Fibroblast of villous mesenchyme (primary cell): Measurements from ENCODE around the gene MYH7. TPM values are rescaled to one million over a fixed set of nuclear protein-coding genes. Genes with fewer than 3 reads are reported as not detected.

Source experiments
- DNase-seq: peaks from one replicate; pipeline ENCODE4 v3.0.0-alpha.2; 2010; ENCODE audit warnings: low read depth
- H3K4me3 ChIP-seq: 2 replicates; pipeline ENCODE4 v1.5.1; 2011; ENCODE audit warnings: low read depth, mild to moderate bottlenecking, low read length
- CTCF ChIP-seq: IDR thresholded peaks from 2 replicates; pipeline ENCODE4 v1.5.1; 2012; ENCODE audit warnings: low read depth, mild to moderate bottlenecking, low read length; ENCODE audit not compliant: insufficient read depth
- total RNA-seq: library from RNA; depleted of rRNA; stranded (reverse); fragments of >200 nt; gene quantifications from 2 replicates; pipeline ENCODE4 v1.2.3, GENCODE V29; 2012

The MYH7 gene
- total RNA-seq, 1 donor: not detected

DNA sequence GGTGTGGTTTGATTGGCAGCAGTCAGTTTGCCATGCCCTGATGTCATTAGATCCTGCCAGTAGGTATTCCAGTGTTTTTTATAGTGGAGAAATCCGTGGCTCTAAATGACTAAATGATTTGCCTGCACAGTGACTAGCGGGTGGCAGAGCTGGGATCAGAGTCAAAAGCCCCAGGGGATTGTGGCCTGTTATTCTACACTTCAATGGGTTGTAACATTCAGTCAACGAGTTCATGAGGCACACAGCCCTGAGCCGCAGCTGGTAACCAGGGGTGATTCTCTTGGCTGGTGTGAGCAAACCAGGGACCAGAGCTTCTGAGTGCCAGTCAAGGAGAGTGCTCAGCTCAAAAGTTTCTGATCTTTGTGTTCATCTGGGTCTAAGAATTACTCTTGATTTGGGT lies 29.2 kb downstream of the MYH7 start:
- H3K4me3 ChIP-seq: no peak overlapping the region
- TF ChIP-seq CTCF: no peak
- no peak for DNase-seq

DNA sequence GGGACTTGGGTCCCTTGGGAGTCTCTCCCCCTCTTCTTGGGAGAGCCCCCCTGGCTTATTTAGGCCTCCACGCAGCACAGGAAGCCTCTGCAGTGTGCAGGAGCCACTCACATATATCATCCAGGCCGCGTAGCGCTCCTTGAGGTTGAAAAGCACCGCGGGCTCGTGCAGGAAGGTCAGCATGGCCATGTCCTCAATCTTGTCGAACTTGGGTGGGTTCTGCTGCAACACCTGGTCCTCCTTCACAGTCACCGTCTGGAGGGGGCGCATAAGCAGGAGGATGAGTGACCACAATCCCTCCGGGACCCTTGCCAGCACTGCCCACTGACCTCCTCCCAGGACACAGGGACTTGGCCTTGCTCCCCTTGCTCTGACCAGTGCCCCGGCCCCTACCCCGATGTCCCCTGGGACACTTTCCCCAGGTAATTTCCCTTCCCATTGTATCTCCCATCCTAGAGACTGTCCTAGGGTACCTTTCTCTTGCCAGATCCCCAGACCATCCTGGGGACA lies 29.9 kb downstream of the MYH7 start:
- DNase-seq: no peak
- no peak for TF ChIP-seq CTCF

GRCh38 chr14:23405096-23405495 lies 30.4 kb downstream of the MYH7 start:
- H3K4me3 ChIP-seq: no peak overlapping the region
- TF ChIP-seq CTCF: no peak
- no peak for DNase-seq

More for the DNA sequence above, 29.9 kb downstream of the MYH7 start:
- H3K4me3 ChIP-seq: no peak overlapping the region

DNA sequence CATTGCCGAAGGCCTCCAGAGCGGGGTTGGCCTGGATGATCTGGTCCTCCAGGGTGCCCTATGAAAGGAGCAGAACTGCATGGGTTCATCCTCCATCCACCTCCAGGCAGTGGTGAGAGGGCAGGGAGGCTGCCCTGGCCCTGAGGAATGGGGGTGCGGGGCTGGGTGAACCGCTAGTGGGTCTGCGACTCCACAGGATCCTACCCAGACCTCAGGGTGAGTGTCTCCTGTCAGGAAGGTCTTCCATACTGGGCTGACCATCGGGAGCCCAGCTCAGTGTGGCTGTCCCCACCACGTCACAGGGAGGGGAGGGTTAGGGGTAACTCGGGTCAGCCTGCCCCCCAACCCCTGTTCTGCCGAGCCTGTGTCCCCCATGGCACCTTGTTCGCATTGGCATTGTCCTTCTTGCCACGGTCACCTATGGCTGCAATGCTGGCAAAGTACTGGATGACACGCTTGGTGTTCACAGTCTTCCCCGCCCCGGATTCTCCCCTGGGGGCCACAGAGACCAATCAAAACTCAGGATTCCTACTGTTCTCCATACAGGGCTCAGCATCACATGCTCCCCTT lies 31.0 kb downstream of the MYH7 start:
- TF ChIP-seq CTCF: no peak
- no peak for DNase-seq
- no peak overlapping the region for H3K4me3 ChIP-seq

- no peak overlapping the region for H3K4me3 ChIP-seq
- no peak for DNase-seq
- TF ChIP-seq CTCF: no peak
Observed at GRCh38 chr14:23403908-23404307, 31.6 kb downstream of the MYH7 start.

DNA sequence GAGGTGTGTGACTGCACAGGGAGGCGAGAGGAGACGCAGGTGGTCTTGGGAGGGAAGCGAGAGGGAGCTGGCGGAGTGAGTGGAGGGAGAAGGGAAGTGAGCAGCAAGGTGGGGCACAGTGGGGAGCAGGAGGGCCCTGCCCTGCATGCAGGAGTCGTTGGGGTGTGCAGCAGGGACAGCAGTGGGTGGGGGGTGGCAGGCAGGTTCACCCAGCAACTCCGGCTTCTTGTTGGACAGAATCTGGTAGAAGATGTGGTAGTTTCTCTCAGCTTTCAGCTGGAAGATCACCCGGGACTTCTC lies 32.4 kb downstream of the MYH7 start:
- no peak for DNase-seq
- H3K4me3 ChIP-seq: no peak overlapping the region
- no peak for TF ChIP-seq CTCF
